Stimulated activated memory B cell treated with anti-CD40 and anti-IgM and Interleukin-4, amounts not matched to agents 10 μg/mL and 1 μg/mL and 100 μg/mL, for 72 hours (primary cell): ENCODE results near the gene ENO3.

Source experiments
- ATAC-seq: fragments of 150-1000 bp; cut with Tn5 transposase; 2 replicates; pipeline ENCODE4 v1.10.0; 2021
- H3K27ac Mint-ChIP-seq: one replicate; pipeline ENCODE4 v1.8.0; 2022; ENCODE audit warnings: mild to moderate bottlenecking, mixed read lengths
- H3K27me3 Mint-ChIP-seq: one replicate; pipeline ENCODE4 v1.8.0; 2022; ENCODE audit warnings: mixed read lengths
- H3K36me3 Mint-ChIP-seq: one replicate; pipeline ENCODE4 v1.8.0; 2022; ENCODE audit warnings: mixed read lengths
- H3K4me1 Mint-ChIP-seq: one replicate; pipeline ENCODE4 v1.8.0; 2022; ENCODE audit warnings: mixed read lengths
- H3K4me3 Mint-ChIP-seq: one replicate; pipeline ENCODE4 v1.8.0; 2022; ENCODE audit warnings: mild to moderate bottlenecking, moderate library complexity, mixed read lengths
- H3K9me3 Mint-ChIP-seq: one replicate; pipeline ENCODE4 v1.8.0; 2022; ENCODE audit warnings: mixed read lengths

Gene ENO3

DNA sequence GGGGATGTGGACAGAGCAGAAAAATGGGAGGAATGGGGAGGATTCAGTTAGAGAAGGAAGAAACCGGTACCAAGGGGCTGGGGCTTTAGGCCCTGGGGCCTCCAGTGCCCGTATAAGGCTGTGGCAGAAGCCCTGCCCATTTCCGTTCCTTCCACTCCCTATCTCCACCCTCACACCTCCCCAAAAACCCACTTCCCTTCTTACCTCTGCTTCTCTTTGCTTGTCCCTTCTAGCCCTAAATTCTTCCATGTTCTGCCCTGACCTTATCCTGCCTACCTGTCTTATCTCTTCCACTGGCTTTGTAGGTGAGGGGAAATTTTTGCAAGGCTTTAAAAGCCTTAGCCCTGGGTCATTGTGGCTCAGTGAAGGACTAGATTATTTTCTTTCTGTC, 6.8 kb upstream of the ENO3 start:
- H3K4me1 Mint-ChIP-seq, result peaks cover 69% of the 10 kb centered on the region

GRCh38 chr17:4944554-4945175, 6.3 kb upstream of the ENO3 start:
- Mint-ChIP-seq H3K9me3 (no peaks in the 10 kb centered on the region), H3K36me3 (peaks cover 66% of the 10 kb centered on the region), H3K4me1 (peaks cover 68% of the 10 kb centered on the region), H3K27ac (peak overlapping the region; percentile 92), H3K27me3 (no peaks in the 10 kb centered on the region), H3K4me3 (peak overlapping the region; percentile 95)
- no peak for ATAC-seq

More for the DNA sequence above, 6.8 kb upstream of the ENO3 start:
- H3K27ac Mint-ChIP-seq, result peak overlapping the region; percentile 92
- no peak for ATAC-seq
- H3K27me3 Mint-ChIP-seq, result no peaks in the 10 kb centered on the region
- peaks cover 66% of the 10 kb centered on the region for H3K36me3 Mint-ChIP-seq
- H3K9me3 Mint-ChIP-seq, result no peaks in the 10 kb centered on the region
- peak overlapping the region; percentile 95 for H3K4me3 Mint-ChIP-seq

- peak; percentile 47 for ATAC-seq
- no peaks in the 10 kb centered on the region for H3K9me3 Mint-ChIP-seq
- H3K27ac Mint-ChIP-seq, result peak overlapping the region; percentile 92
- H3K4me1 Mint-ChIP-seq, result peaks cover 71% of the 10 kb centered on the region
- peak overlapping the region; percentile 95 for H3K4me3 Mint-ChIP-seq
- H3K27me3 Mint-ChIP-seq, result no peaks in the 10 kb centered on the region
- peaks cover 66% of the 10 kb centered on the region for H3K36me3 Mint-ChIP-seq
These were observed 5.6 kb upstream of the ENO3 start for GRCh38 chr17:4945176-4945943.

DNA sequence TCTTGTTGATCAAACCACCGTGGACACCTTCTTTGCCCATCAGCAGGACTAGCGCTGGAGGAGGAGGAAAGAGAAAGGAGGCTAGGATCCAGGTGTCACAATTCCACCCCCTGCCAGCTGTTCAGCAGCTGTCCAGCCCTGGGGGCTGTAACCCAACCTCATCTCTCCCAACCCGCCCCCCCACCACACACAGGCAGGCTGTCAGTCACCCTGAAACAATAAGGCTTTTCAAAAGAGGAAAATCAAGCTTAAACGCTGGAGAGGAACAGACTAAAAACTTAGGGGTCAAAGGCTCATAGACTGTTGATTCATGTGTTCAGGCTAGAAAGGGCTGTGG, 5.0 kb upstream of the ENO3 start:
- H3K27me3 Mint-ChIP-seq, result no peaks in the 10 kb centered on the region
- ATAC-seq, result no peak
- peak overlapping the region; percentile 92 for H3K27ac Mint-ChIP-seq
- peak overlapping the region; percentile 95 for H3K4me3 Mint-ChIP-seq
- peaks cover 75% of the 10 kb centered on the region for H3K4me1 Mint-ChIP-seq
- peaks cover 62% of the 10 kb centered on the region for H3K36me3 Mint-ChIP-seq
- H3K9me3 Mint-ChIP-seq, result no peaks in the 10 kb centered on the region

- H3K36me3 Mint-ChIP-seq, result peaks cover 57% of the 10 kb centered on the region
- H3K4me3 Mint-ChIP-seq, result peak overlapping the region; percentile 95
- peaks cover 75% of the 10 kb centered on the region for H3K4me1 Mint-ChIP-seq
- H3K27ac Mint-ChIP-seq, result peak overlapping the region; percentile 92
- no peak for ATAC-seq
- H3K27me3 Mint-ChIP-seq, result no peaks in the 10 kb centered on the region
- no peaks in the 10 kb centered on the region for H3K9me3 Mint-ChIP-seq
These were observed 4.5 kb upstream of the ENO3 start for GRCh38 chr17:4946312-4946976.

DNA sequence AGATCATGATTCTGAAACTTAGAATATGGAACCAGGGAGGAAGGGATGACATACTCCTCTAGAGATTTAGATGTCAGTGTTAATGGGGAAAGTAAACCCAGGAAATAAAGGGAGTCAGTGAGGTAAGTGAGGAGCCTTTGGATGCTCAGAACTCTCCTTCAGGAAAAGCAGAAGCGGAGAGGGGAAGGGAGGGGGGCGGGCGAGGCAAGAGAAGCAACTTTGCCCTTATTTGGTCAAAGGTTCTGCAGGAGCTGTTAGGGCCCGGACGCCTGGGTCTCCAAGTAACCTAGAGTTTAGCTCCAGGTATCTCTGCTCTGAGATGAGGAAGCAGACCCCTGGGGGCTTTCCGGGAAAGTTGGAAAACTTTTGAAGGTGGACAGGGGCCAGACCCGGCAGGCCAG, 3.9 kb upstream of the ENO3 start:
- H3K27ac Mint-ChIP-seq, result peak overlapping the region; percentile 92
- peak overlapping the region; percentile 95 for H3K4me3 Mint-ChIP-seq
- no peaks in the 10 kb centered on the region for H3K9me3 Mint-ChIP-seq
- no peaks in the 10 kb centered on the region for H3K27me3 Mint-ChIP-seq
- H3K36me3 Mint-ChIP-seq, result peaks cover 51% of the 10 kb centered on the region
- H3K4me1 Mint-ChIP-seq, result peaks cover 75% of the 10 kb centered on the region
- ATAC-seq, result no peak

- peak; percentile 37 for ATAC-seq
- H3K36me3 Mint-ChIP-seq, result peaks cover 48% of the 10 kb centered on the region
- peak overlapping the region; percentile 92 for H3K27ac Mint-ChIP-seq
- H3K9me3 Mint-ChIP-seq, result no peaks in the 10 kb centered on the region
- peaks cover 71% of the 10 kb centered on the region for H3K4me1 Mint-ChIP-seq
- H3K27me3 Mint-ChIP-seq, result no peaks in the 10 kb centered on the region
- H3K4me3 Mint-ChIP-seq, result peak overlapping the region; percentile 95
These were observed 3.3 kb upstream of the ENO3 start for GRCh38 chr17:4947411-4948165.

GRCh38 chr17:4948166-4948930, 2.6 kb upstream of the ENO3 start, which contains the start of gene PFN1:
Gene PFN1 (minus strand): TSS chr17:4948530. CDS start chr17:4948394, 136 bp downstream.
- H3K27ac Mint-ChIP-seq, result peak within 1 kb of the TSS; percentile 92
- ATAC-seq, result peak; percentile 62
- H3K4me3 Mint-ChIP-seq, result peak within 1 kb of the TSS; percentile 95
- no peaks in the 10 kb centered on the region for H3K9me3 Mint-ChIP-seq
- peaks cover 40% of the 10 kb centered on the region for H3K36me3 Mint-ChIP-seq
- peaks cover 63% of the 10 kb centered on the region for H3K4me1 Mint-ChIP-seq
- H3K27me3 Mint-ChIP-seq, result no peaks in the 10 kb centered on the region

DNA sequence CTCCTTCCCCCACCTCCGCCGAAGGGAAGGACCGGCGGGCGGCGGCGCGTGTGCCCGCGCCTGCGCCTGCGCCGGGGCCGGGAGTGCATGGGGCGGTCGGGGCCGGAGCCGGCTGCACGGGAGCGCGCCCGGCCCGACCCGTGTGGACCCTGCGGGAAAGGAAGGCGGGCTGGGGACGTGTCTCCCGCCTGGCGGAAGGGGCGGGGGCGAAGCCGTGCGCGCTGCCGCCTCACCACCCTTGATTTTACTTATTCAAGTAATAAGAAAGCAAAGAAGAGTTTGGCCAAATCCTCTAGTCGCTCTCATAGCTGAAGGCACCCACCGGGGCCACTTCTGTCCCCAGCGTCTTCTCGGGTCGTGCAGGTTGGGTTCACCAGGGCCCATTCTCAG, 2.0 kb upstream of the ENO3 start:
- H3K36me3 Mint-ChIP-seq, result peaks cover 37% of the 10 kb centered on the region
- peak overlapping the region; percentile 95 for H3K4me3 Mint-ChIP-seq
- peak; percentile 79 for ATAC-seq
- H3K27ac Mint-ChIP-seq, result peak overlapping the region; percentile 92
- no peaks in the 10 kb centered on the region for H3K9me3 Mint-ChIP-seq
- H3K4me1 Mint-ChIP-seq, result peaks cover 57% of the 10 kb centered on the region
- no peaks in the 10 kb centered on the region for H3K27me3 Mint-ChIP-seq

DNA sequence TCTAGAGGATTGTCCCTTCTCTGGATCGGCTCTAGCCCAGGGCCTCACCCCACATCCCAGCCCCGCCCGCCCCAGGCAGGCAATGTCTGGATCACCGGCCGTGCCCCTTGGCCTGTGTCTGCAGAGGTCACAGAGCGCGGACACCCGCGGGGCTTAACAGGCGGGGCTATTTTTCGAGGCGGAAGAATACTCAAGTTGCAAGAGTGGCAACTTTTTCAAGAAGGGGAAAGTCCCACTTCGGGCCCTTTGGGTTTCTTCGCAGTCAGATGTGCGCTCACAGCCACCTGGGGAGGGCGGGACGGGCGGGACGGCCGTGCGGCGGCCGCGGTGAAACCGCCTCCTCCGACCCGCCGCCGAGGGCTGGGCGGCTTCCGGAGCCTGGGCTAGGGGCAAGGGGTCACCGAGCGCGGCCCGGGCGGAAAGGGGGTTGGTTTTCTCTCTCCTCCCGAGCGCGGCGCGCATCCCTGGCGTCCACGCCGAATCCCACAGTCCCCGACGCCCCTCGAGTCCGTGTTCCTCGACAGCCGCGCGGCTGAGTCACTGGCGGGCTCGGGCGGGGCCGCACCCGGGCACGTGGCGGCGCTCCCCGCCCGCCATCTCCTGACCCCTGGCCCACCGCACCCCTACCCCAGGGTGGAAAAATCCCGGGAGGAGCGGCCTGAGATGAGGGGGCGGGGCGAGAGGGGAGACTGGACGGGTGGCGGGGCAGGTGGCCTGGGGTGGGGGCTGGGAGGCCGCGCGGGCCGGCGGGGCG, 1.4 kb upstream of the ENO3 start:
- Mint-ChIP-seq H3K4me1 (peaks cover 52% of the 10 kb centered on the region), H3K27me3 (no peaks in the 10 kb centered on the region), H3K36me3 (peaks cover 31% of the 10 kb centered on the region), H3K4me3 (peak overlapping the region; percentile 95), H3K9me3 (no peaks in the 10 kb centered on the region), H3K27ac (peak overlapping the region; percentile 92)
- peak; percentile 62 for ATAC-seq

- no peaks in the 10 kb centered on the region for H3K9me3 Mint-ChIP-seq
- H3K4me1 Mint-ChIP-seq, result peaks cover 44% of the 10 kb centered on the region
- H3K27me3 Mint-ChIP-seq, result no peaks in the 10 kb centered on the region
- ATAC-seq, result no peak
- H3K4me3 Mint-ChIP-seq, result peak overlapping the region; percentile 87
- peaks cover 24% of the 10 kb centered on the region for H3K36me3 Mint-ChIP-seq
- peak overlapping the region; percentile 92 for H3K27ac Mint-ChIP-seq
These were observed 709 bp upstream of the ENO3 start for GRCh38 chr17:4950075-4950745.

GRCh38 chr17:4951486-4951885, 567 bp downstream of the ENO3 start:
- Mint-ChIP-seq H3K9me3 (no peaks in the 10 kb centered on the region), H3K4me3 (peak overlapping the region; percentile 87), H3K4me1 (peaks cover 33% of the 10 kb centered on the region), H3K27me3 (no peaks in the 10 kb centered on the region), H3K36me3 (peaks cover 23% of the 10 kb centered on the region), H3K27ac (peak overlapping the region; percentile 92)
- no peak for ATAC-seq

DNA sequence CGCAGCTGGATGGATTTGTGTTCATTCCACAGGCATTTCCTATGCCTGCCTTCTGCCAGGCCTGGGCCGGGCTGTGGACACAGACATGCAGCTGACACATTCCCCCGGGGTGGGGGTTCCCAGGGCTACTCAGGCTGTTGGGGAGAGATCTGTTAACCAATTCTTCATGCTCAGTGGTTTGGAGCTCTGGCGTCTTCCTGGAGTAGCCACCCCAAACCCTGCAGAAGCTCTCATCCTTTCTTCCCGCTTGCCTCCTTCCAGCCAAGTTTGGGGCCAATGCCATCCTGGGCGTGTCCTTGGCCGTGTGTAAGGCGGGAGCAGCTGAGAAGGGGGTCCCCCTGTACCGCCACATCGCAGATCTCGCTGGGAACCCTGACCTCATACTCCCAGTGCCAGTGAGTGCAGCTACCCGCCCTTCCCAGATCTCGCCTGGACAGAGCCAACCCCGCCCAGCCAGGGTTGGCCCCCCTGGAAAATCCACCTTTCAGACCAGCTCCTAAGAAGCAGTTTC, 2.6 kb downstream of the ENO3 start:
- Mint-ChIP-seq H3K4me1 (peaks cover 31% of the 10 kb centered on the region), H3K4me3 (no peak overlapping the region)
- ATAC-seq, result no peak

More for the DNA sequence above, 2.6 kb downstream of the ENO3 start:
- Mint-ChIP-seq H3K27ac (no peak overlapping the region), H3K9me3 (no peaks in the 10 kb centered on the region), H3K36me3 (peaks cover 23% of the 10 kb centered on the region), H3K27me3 (no peaks in the 10 kb centered on the region)
